Stimulated activated CD8-positive, alpha-beta memory T cell treated with anti-CD3 and anti-CD28 coated beads, Interleukin-2, amount 100 ng/mL, for 1 hour (primary cell): Measurements from ENCODE around the gene FRMD4B.
"Not testable (repeated sequence)": the region's sequence is repeated elsewhere in the genome, so short reads cannot be mapped to it uniquely, and the experiment has no call there.

ENCODE experiments used
- DNase-seq, 2 donors: peaks; one replicate each; pipeline ENCODE4 v3.0.0-alpha.2; 2020; ENCODE audit warnings: low read depth in 2 of 2

The FRMD4B gene

DNA sequence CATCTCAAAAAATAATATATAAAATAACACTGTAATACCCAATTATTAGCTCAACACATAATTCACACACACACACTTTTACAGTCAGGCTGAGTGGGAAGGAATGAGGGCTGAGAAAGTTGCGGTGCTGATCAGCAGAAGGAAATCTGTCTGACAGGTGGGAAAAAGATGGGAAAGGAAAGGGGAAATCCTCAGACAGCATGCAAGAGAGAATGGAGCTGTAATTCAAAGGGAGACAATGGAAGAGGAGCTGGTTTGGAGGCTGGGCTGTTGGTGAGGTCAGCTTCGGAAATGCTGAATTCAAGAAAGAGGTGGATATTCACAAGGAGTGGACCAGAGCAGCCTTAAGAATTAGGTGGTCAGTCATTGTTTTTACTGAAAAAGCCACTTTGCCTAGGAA is 141.8 kb downstream of the FRMD4B start:
- DNase-seq = no peak

DNA sequence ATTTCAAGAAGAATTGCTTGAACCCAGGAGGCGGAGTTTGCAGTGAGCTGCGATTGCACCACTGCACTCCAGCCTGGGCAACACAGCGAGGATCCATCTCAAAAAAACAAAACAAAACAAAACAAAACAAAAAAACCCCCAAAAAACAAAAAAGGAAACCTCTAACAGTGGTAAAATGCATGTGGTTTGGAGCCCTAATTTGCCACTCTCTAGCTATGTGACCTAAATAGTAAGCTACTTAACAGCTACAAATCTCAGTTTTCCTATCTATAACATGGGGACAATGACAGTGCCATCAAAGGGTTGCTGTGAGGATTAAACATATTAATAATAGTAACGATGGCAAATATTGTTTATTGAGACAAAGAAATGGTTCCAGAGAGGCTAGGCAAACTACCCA is 144.1 kb downstream of the FRMD4B start:
- DNase-seq = no peak

DNA sequence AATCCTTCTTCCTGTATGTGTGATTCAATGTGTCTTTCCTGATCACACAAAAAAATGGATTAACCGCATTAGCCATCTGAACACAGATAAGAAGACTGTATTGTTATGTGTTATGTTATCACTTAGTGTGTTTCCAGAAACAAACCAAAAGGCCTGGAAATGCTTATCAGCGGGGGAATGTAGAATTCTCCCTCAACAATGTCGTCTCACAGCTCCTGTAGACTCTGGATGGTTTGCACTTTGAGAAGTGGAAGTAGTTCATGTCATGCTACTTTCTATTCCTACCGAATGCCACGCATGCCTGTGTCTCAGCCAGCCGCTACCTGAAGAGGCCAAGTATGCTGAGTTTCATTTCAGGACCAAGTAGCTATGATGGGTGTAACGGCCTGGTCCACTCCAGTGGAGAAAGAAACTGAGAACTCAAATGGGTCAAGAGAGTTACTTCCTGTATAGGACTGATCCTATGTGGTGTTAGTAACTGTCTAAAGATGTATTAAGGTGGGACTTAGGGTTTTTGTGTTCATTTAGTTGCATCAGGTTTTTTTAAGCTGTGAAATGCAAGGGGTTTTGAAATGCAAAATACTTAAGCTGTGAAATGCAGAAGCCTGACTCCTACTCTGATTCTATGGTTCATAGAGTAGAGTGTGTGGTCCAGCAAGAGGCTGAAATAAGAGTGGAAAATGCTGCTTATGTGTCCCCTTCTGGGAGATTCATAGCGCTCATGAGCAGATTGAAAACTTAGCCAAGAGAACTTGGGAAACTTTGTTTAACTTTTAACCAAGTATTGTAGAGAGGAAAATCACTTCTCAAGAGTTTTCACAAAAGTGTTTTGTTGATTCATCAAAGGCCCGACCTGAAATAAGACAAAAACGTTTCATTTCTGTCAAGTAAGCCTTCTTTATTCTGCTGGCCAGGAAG is 145.0 kb downstream of the FRMD4B start:
- DNase-seq = no peak

DNA sequence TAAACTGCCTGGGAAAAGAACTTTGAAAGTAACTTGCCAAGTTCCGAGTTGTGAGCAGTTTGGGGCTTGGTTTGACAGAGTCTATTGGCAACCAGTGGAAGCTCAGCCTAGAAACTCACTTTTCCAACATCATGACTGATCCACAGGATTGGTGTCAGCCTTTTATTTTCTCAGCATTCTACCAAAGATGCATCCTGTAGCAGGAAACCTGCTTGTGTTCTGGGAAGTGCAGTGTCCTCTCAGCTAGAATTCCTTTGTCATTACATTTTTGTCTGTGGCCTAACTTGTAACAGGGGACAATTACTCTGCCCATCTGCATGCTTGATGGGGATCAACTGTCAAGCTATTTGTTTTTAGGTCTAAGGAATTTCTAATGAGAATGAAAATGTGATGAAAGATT is 146.8 kb downstream of the FRMD4B start:
- no peak for DNase-seq

DNA sequence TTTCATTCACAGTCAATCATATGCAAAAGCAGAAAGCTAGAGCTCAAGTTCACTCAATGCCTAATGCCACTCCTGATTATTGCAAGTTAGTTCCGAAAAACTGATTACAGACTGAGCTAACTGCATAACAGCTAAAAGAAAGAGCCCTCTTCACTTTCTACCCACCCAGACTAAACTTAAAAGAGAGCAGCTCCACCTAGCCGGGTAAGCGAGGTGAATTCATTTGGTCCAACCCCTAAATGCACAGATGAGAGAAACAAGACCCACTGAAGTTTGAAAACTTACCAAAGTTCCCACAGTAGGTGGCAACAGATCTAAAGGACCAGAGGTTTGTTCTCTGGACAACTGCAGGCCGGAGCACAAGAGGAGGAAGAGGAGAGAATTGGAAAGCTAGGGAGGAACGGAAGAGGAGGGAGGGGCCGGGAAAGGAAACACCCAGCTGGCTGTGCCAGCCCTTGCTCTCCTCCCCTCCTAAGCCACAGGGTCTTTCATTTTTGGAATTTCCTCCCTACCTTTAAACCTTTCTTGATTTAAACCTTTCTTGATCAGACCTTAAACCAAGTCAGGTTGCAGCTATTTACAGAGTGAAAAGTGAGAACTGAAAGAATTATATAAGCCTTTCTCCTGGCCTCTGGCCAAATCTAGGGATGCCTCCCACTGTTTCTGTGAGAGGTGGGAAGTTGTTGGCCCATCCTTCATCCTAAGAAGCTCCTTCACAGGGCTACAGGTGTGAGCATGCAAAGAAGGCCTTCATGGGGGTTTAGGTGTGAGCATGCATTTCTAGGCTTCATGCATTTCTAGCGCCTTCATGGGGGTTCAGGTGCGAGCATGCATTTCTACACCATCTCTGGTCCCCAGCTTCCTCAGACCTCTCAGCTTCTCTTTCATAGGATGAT is 148.8 kb downstream of the FRMD4B start:
- DNase-seq = no peak

DNA sequence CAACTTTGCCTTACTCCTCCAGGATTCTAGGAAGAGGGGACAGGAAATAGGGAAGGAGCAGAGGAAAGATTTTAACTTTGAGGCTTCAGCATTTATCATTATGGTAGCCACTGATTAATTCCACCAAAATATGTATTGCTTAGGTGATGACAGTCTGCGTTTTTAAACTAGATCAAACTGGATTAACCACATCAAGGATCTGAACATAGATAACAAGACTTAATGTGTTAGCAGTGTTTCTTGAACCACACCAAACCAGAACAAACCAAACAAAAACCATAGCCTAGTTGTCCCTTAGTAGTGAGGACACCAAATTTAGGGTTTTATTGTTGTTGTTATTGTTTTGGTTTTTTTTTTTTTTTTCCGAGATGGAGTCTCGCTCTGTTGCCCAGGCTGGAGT is 150.0 kb downstream of the FRMD4B start:
- DNase-seq = no peak

DNA sequence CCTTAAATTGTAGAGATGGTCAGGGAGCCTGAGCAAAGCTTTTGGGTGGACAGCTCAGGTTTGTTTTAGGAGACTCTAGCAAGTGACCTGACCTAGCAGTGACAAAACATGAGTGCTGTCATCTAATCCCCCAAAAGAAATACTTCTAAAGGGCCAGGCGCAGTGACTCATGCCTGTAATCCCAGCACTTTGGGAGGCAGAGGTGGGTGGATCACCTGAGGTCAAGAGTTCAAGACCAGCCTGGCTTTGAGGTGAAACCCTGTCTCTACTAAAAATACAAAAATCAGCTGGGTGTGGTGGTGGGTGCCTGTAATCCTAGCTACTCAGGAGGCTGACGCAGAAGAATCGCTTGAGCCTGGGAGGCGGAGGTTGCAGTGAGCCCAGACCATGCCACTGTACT is 150.7 kb downstream of the FRMD4B start:
- not testable (repeated sequence) for DNase-seq

DNA sequence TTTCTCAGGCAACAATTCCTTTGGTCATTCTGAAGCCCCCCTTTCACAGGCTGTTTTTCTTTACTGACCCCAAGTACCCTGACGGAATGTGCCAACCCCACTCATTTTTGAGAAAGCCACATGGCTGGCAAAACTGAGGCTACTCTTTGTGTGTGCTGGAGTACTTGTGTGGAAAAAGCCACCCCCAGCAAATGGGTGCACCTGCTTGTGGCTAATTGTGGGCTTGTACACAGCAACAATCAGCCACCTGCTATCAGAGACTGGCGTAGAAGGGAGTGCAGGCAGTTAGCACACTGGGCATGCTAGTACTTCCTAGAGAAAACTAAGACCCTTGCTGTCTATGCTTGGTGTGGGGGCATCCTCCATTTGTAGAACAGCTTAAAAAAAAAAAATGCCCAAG is 153.4 kb downstream of the FRMD4B start:
- DNase-seq = no peak

DNA sequence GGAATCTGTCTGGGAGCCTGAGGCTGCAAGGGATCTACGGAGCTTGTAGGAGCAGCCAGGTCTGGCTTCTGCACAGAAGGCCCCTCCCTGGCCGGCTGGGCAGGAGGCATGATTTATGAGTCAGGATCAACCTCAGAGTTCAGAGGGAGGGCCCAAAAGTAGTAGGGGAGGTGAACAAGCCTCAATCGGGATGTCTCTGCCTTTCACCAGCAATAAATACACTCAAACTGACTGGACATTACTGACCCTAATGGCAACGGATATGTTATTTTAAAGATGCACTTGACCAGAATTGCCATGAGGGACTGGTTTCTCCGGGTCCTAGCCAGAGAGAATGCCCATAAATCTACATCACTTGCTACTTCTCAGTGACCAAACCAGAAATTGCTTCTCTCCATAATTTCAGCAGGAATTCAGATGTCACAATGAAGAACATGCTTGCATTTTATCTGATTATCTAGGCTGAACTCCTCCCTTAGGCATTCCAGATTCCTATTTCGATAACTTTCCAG is 153.9 kb downstream of the FRMD4B start:
- no peak for DNase-seq

DNA sequence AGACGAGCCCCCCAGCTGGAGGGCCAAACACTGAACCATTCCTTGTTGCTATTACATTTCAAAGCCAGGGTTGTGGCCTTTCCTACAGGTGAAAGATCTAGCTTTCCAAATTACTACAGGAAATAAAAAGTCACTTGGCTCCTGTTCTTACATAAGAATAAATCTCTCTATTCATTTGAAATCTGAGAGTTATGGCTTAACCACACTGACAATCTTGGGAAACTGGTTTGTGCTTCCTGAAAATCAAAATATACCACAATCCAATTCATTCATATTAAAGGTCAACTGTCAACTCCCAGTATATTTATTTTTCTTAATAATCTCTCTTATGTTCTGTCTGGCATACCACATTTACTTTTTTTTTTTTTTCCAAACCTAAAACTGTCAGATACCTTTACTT is 159.8 kb downstream of the FRMD4B start:
- no peak for DNase-seq

DNA sequence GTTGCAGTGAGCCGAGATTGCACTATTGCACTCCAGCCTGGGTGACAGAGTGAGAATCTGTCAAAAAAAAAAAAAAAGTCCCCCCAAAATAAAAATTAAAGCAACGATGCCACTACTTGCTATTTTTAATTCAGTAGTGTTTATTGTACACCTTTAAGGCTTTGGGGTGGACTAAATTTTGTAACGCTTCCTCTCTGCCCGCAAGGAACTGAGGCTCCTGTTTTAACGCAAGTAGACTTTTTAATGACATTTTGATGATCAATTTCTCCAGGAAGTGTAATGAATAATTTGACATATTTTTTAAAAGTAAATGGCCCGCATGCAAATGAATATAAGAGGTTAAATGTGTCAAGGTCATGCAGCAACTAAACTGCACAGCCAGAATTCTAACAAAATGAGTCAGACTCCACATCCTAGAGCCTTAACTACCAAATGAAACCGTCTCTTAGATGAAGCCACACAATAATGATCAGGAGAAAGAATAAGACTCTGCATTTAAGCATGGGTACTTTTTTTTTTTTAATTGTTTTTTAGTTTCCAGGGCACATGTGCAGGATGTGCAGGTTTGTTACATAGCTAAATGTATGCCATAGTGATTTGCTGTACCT is 166.7 kb downstream of the FRMD4B start:
- DNase-seq = no peak

DNA sequence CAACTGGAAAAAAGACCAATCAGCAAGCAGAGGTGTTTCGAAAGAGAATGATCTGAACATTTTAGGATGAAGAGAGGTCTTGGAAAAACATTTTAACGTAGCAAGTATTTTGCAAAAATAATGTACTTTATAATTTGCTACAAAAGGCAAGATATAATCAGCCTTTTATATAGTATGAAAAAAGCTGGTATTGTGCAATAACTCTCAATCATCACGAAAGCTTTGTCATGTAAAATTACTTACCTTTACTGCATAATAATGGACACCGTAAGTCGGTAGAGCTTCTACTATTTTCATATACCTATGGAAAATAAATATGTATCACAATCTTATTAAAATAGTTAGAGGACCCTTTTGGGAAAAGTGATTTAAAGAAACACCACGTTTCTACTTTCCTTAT is 167.8 kb downstream of the FRMD4B start:
- DNase-seq = no peak

DNA sequence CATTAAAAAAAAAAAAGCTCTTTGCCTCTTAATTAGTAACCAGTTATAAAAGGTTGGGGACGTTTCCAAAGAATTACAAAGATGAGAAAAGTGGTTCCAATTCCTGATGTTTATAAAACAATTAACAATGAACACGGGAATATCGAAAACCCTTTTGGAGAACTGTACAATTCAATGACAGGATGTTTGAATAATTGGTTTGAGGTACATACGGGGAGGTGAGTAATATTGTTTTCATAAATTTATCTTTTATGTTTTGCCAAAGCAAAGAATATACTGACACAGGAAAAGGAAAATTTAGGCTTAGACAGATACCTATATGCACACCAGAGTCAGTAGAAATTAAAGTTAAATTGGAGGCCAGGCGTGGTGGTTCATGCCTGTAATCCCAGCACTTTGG is 168.9 kb downstream of the FRMD4B start:
- DNase-seq = no peak

DNA sequence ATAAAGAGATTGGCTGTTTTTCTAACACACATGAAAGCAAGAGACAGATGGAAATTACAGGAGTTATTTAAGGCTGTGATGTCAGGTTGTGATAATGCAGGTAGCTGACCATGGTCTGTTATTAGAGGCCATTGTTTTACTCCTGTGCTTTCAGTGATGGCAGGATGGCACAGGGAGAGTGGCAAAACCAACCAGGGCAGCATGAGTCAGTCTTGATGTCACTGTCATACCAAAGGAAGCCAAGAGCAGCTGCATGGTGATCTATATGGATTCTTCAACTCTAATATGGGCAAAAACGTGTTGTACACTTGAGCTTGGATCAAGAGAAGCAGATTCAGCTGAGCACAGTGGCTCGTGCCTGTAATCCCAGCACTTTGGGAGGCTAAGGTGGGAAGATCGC is 171.6 kb downstream of the FRMD4B start:
- no peak for DNase-seq

DNA sequence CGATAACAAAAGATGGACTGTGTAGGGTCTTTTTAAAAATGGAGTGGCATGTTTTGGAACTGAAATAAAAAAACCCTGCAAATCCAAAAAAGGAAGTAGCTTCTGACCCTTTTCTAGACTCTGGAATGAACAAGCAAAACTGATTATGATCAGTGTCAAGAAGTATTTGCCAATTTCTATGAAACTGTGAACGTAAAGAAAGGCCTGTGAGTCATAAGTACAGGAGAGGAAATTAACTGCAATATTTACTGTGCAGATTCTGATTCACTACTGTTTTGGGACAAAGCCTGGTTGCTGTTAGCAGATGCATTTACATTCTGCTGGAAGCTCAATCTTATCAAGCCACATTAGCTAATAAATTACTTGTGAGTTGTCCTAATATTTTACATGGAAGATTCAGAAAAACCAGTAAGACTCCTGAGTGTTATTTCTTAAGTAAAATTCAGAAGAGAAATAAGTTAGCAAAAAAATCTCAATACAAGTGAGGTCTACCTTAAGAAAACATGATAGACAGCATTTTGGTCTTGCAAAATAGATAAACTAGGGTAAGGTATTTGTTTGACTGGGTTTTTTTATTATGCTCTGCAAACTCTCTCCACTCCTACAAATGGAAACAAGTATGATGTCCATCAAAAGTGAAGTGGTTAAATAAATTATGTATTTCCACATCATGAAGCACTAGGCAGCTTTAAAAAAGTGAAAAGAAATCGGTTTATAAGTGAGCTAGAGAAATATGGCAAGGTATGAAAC is 173.3 kb downstream of the FRMD4B start:
- no peak for DNase-seq

DNA sequence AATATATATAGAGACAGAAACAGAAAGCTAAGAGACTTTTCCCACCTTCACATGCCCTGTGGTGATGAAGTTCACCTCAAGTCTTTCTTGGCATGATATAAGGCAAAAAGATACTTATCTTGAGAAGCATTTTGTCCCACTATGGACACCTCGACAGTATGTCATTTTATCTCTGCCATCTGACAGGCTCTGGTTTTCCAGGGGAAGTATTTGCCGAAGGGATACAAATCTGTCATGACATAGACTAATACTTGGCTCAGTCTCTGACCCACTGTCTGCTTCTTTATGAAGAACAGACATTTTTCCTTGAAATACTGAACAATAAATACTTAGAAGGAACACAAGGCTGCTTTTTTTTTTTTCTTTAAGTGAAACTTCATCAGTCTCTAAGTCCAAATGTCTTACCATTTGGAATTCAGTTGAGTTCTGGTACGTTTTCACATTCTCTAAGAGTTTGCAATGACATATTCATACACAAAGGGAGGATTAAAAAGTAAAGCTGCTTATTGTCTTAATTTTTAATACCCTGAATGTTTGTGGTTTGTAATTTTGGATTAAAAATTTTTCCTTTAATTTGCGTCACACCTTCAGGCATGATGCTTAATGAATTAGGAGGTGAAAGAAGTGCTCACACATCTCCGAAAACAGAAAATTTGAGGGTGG is 175.7 kb downstream of the FRMD4B start:
- DNase-seq = no peak

DNA sequence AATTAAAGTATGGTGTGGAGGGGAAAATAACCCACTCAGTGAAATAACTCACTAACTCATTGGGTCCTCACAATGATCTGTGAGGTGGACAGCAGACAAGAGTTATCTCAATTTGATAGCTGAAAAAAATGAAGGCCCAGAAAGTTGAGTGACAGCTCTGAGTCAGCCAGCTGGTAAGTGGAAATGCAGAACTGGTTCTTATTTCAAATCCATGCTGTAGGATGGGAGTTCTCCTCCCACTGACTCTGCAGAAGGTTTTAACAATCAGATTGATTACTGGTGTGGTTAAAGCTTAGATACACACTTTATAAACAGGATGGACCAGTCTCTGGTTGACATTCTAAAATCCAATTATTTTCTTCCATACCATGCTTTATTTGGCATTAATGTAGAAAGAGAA is 176.5 kb downstream of the FRMD4B start:
- DNase-seq = no peak

DNA sequence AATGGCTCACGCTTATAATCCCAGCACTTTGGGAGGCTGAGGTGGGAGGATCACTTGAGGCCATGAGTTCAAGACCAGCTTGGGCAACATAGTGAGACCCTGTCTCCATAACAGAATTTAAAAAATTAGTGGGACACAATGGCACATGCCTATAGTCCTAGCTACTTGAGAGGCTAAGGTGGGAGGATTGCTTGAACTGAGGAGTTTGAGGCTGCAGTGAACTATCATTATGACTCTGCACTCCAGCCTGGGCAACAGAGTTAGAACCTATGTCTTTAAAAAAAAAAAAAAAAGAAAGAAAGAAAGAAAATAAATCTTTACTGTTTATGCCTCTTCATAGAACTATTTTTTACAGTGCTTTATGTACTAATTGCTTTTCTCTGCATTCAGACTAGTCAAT is 178.9 kb downstream of the FRMD4B start:
- DNase-seq = no peak

DNA sequence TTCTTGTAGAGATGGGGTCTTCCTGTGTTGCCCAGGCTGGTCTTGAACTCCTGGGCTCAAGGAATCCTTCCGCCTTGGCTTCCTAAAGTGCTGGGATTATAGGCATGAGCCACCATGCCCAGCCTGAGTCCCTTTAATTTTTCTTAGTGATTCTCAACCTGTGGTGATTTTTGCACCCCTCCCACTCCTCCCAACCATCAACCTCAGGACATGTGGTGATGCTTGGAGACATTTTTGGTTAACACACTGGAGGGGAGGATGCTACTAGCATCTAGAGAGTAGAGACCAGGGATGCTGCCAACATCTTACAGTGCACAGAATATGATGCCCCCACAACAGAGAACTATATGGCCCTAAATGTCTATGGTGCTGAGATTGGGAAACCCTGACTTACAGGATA is 180.5 kb downstream of the FRMD4B start:
- DNase-seq = no peak

DNA sequence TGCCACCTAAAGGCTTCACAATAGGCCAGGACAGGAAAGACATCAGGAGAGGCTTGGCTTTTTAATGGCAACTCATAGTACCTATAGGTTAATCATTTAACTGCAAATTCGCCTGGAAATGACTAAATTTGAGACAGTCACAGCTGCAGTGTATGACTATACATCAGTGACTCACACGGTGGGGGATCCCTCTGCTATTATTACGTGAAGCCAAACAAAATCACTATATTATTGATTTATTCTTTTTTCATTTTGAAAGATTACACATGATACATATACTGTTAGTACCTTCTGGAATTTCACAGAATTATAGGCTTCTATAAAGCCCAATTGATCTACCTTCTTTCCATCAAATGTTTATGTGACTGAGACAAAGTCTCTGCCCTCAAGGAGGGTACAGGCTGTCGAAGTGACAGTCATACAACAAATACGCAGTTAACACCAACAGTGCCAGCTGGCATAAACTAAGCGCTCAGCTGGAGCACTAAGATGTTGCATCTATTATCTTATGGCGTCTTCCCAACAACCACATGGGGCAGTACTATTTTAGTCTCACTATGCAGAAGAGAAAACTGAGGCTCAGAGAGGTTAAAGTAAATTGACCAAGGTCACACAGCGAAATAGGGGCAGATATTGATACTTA is 181.5 kb downstream of the FRMD4B start:
- DNase-seq = no peak
